HCT116 (cell line): ENCODE results near the gene TRIOBP. TPM values are rescaled to one million over a fixed set of nuclear protein-coding genes. Genes with fewer than 3 reads are reported as not detected.

Experiments used
- ATAC-seq: fragments of 200-7000 bp; cut with Tn5 transposase; 2 replicates; pipeline ENCODE4 v1.9.1; 2020; ENCODE audit warnings: mild to moderate bottlenecking, moderate library complexity
- BruUV-seq: library from RNA; stranded (reverse); fragments of 400-500 nt; replicated peaks from 2 replicates; lab custom pipeline; 2021; lab: Mats Ljungman, UMichigan
- CTCF ChIA-PET: fragments of 300-600 bp; sonication (Branson Sonifier 250); formaldehyde crosslinking; loops from one replicate; lab custom pipeline; 2021; ENCODE audit warnings: antibody characterized with exemption; lab: Charles Lee
- POLR2A ChIA-PET: fragments of 300-600, 350-600 bp; sonication (Branson Sonifier 250); formaldehyde crosslinking; loops from one replicate; lab custom pipeline; 2021; ENCODE audit warnings: antibody characterized with exemption; lab: Charles Lee
- RAD21 ChIA-PET, 2 experiments: fragments of 300-600 bp; sonication (Branson Sonifier 250); formaldehyde crosslinking; loops; one replicate each; lab custom pipeline; 2023; ENCODE audit warnings: low total read pairs in 2 of 2; ENCODE audit not compliant: uncharacterized antibody in 2 of 2, unreplicated experiment in 2 of 2, low non-redundant PET in 1 of 2; lab: Charles Lee
- DNase-seq: peaks from one replicate; pipeline ENCODE4 v3.0.0-alpha.2; 2010; ENCODE audit warnings: low read depth, low spot score
- H2AFZ ChIP-seq: fragments of 200-600 bp; shearing (Covaris generic), sonication (generic); 2 replicates; pipeline ENCODE4 v1.6.1; 2017; ENCODE audit warnings: low read depth, mixed run types, mixed read lengths, antibody characterized with exemption, low read length; ENCODE audit not compliant: poor library complexity, severe bottlenecking
- H3K27ac ChIP-seq: 2 replicates; pipeline ENCODE4 v1.5.1; 2012; ENCODE audit warnings: low read depth, low read length
- H3K27me3 ChIP-seq: fragments of 200-600 bp; sonication (generic); 2 replicates; pipeline ENCODE4 v1.6.1; 2016; ENCODE audit warnings: mixed run types, low read length, mixed read lengths; ENCODE audit not compliant: insufficient read depth
- H3K36me3 ChIP-seq, 2 experiments: fragments of 200-500 bp in 1 of 2; fragments of 200-600 bp in 1 of 2; sonication (Bioruptor generic) in 1 of 2; sonication (generic) in 1 of 2; 2 replicates each; pipeline versions ENCODE4 v1.5.1 to v1.6.1; 2014 to 2016; ENCODE audit warnings: low read length in 2 of 2, inconsistent platforms in 1 of 2, mixed read lengths in 1 of 2, mixed run types in 1 of 2; ENCODE audit not compliant: insufficient read depth in 2 of 2, control insufficient read depth in 1 of 2
- H3K4me1 ChIP-seq, 2 experiments: fragments of 200-600 bp in 1 of 2; sonication (generic) in 1 of 2; 2 replicates each; pipeline versions ENCODE4 v1.5.1 to v1.6.1; 2012 to 2017; ENCODE audit warnings: low read length in 2 of 2, inconsistent platforms in 1 of 2, mild to moderate bottlenecking in 1 of 2, mixed read lengths in 1 of 2, mixed run types in 1 of 2, moderate library complexity in 1 of 2; ENCODE audit not compliant: insufficient read depth in 2 of 2, control insufficient read depth in 1 of 2
- H3K4me2 ChIP-seq: fragments of 200-600 bp; sonication (generic); 2 replicates; pipeline ENCODE4 v1.6.1; 2017; ENCODE audit warnings: mixed run types, low read length, mixed read lengths
- H3K4me3 ChIP-seq, 2 experiments: fragments of 200-600 bp in 1 of 2; sonication (generic) in 1 of 2; replicated peaks in 1 of 2; 2 replicates each; pipeline ENCODE4 v1.5.1; 2011 to 2016; ENCODE audit warnings: low read length in 2 of 2, control low read depth in 1 of 2, low read depth in 1 of 2, mild to moderate bottlenecking in 1 of 2, mixed read lengths in 1 of 2, mixed run types in 1 of 2
- H3K79me2 ChIP-seq: fragments of 200-600 bp; sonication (generic); 2 replicates; pipeline ENCODE4 v1.6.1; 2017; ENCODE audit warnings: mild to moderate bottlenecking, mixed run types, low read length, moderate library complexity, mixed read lengths; ENCODE audit not compliant: insufficient read depth
- H3K9ac ChIP-seq: fragments of 200-600 bp; sonication (generic); 2 replicates; pipeline ENCODE4 v1.6.1; 2016; ENCODE audit warnings: low read length, mixed read lengths
- H3K9me2 ChIP-seq: fragments of 200-600 bp; sonication (generic), shearing (Covaris generic); 2 replicates; pipeline ENCODE4 v1.6.1; 2017; ENCODE audit warnings: mixed run types, mild to moderate bottlenecking, moderate library complexity; ENCODE audit not compliant: insufficient read depth
- H3K9me3 ChIP-seq, 2 experiments: fragments of 200-500 bp in 1 of 2; fragments of 200-600 bp in 1 of 2; sonication (Bioruptor generic) in 1 of 2; sonication (generic) in 1 of 2; 2 replicates each; pipeline ENCODE4 v1.6.1; 2014 to 2017; ENCODE audit warnings: low read length in 2 of 2, mixed read lengths in 2 of 2, inconsistent platforms in 1 of 2, low read depth in 1 of 2, mild to moderate bottlenecking in 1 of 2, mixed run types in 1 of 2, moderate library complexity in 1 of 2; ENCODE audit not compliant: control insufficient read depth in 1 of 2, insufficient read depth in 1 of 2
- H4K20me1 ChIP-seq: fragments of 200-600 bp; sonication (generic), shearing (Covaris generic); 2 replicates; pipeline ENCODE4 v1.6.1; 2017; ENCODE audit warnings: mixed run types, mild to moderate bottlenecking, moderate library complexity; ENCODE audit not compliant: insufficient read depth
- ATF3 ChIP-seq: IDR thresholded peaks from 2 replicates; pipeline ENCODE4 v1.6.1; 2012
- CTCF ChIP-seq, 3 experiments: fragments of 200-600 bp in 1 of 3; sonication (generic) in 1 of 3; IDR thresholded peaks in 2 of 3; conservative IDR thresholded peaks in 1 of 3; 2 replicates each; pipeline ENCODE4 v1.5.1; 2012 to 2017; ENCODE audit warnings: low read depth in 2 of 3, low read length in 2 of 3, antibody characterized with exemption in 1 of 3, borderline replicate concordance in 1 of 3, control low read depth in 1 of 3, mild to moderate bottlenecking in 1 of 3, mixed read lengths in 1 of 3, mixed run types in 1 of 3, moderate library complexity in 1 of 3; ENCODE audit not compliant: insufficient read depth in 1 of 3
- EZH2 ChIP-seq: fragments of 200-600 bp; sonication (generic); IDR thresholded peaks from 2 replicates; pipeline ENCODE4 v1.6.1; 2017; ENCODE audit warnings: antibody characterized with exemption, mixed run types
- FOSL1 ChIP-seq: IDR thresholded peaks from 2 replicates; pipeline ENCODE4 v1.6.1; 2012; ENCODE audit warnings: low read depth
- MAX ChIP-seq: IDR thresholded peaks from 2 replicates; pipeline ENCODE4 v1.6.1; 2012
- POLR2AphosphoS5 ChIP-seq: IDR thresholded peaks from 2 replicates; pipeline ENCODE4 v1.6.1; 2011; ENCODE audit warnings: mild to moderate bottlenecking, low read depth, low read length, moderate library complexity
- SP1 ChIP-seq: IDR thresholded peaks from 2 replicates; pipeline ENCODE4 v1.6.1; 2012; ENCODE audit warnings: low read depth
- ZFX ChIP-seq: fragments of 450-650 bp; IDR thresholded peaks from 2 replicates; pipeline ENCODE4 v1.6.1; 2017
- intact Hi-C: fragments of 100-400 bp; cut with micrococcal nuclease; formaldehyde crosslinking; loops from 2 replicates; pipeline ENCODE4 v1.10.0; 2022
- total RNA-seq: library from RNA; stranded (reverse); gene quantifications from one replicate; pipeline ENCODE4 v1.2.1, GENCODE V29; 2021; ENCODE audit not compliant: unreplicated experiment
- TF ChIP-seq, protein P1 (sequence below): IDR thresholded peaks from 2 replicates; pipeline ENCODE4 v1.6.1; 2011; ENCODE audit warnings: mild to moderate bottlenecking, low read length, moderate library complexity; ENCODE audit not compliant: insufficient replicate concordance; ENCODE audit errors: extremely low read depth

Gene TRIOBP
- total RNA-seq, 1 experiment from 2014 or later: 244 TPM

- no peak for DNase-seq
- H3K4me2 ChIP-seq: peak overlapping the region; percentile 97
- H2AFZ ChIP-seq: no peak overlapping the region
- H3K4me1 ChIP-seq: peaks cover 11 to 30% of the 10 kb centered on the region in 2 experiments; a peak in 3 of 4 replicates
- peak overlapping the region; percentile 88 for H3K9ac ChIP-seq
- CTCF ChIA-PET: interaction anchor here (1.3 to 2.2 kb wide), 2 partner anchors 16 kb away, joined by 5 to 38 read pairs; partner anchors contain the start of gene LGALS1
- no TSS peak for BruUV-seq
- RAD21 ChIA-PET: interaction anchor here in 1 of 2 experiments (0.5 kb wide), 1 partner anchor 11 kb away, joined by 3 read pairs; no protein-coding TSS in a partner anchor
- H3K27ac ChIP-seq: peak overlapping the region; percentile 86
- intact Hi-C loops: no loop called here
- peak overlapping the region; percentile 86 to 93 for H3K4me3 ChIP-seq
- peaks cover 46% of the 10 kb centered on the region for H3K79me2 ChIP-seq
- H3K36me3 ChIP-seq: peaks cover 2 to 11% of the 10 kb centered on the region in 2 experiments; a peak in 1 of 4 replicates
- H3K9me2 ChIP-seq: no peaks in the 10 kb centered on the region
- POLR2A ChIA-PET: interaction anchor here (1.9 to 3.6 kb wide), 2 partner anchors 8 to 16 kb away, joined by 21 to 71 read pairs; partner anchors contain the start of gene LGALS1
- no peaks in the 10 kb centered on the region for H4K20me1 ChIP-seq
- no peaks in the 10 kb centered on the region for H3K9me3 ChIP-seq
- no peaks in the 10 kb centered on the region for H3K27me3 ChIP-seq
- TF ChIP-seq ZFX: 0 out of 2 replicates have a peak, but pooled peaks have one; percentile 55
- TF ChIP-seq ATF3: no peak
- no peak for TF ChIP-seq EZH2
- no peak; the same call in 1 of the 2 replicates for ATAC-seq
These were observed 37.6 kb upstream of the TRIOBP start for GRCh38 chr22:37659066-37659896.

GRCh38 chr22:37659897-37660708 lies 36.7 kb upstream of the TRIOBP start:
- peak overlapping the region; percentile 86 to 93 for H3K4me3 ChIP-seq
- H3K27ac ChIP-seq: no peak overlapping the region; the same call in 1 of the 2 replicates
- no peak overlapping the region for H2AFZ ChIP-seq
- ChIA-PET RAD21 (no interaction called here), POLR2A (interaction anchor here (3.6 kb wide), 1 partner anchor 15 kb away, joined by 71 read pairs; the partner anchor contains the start of gene LGALS1), CTCF (interaction anchor here (2.2 kb wide), 1 partner anchor 22 kb away, joined by 11 read pairs; no protein-coding TSS in a partner anchor)
- peak overlapping the region; percentile 97 for H3K4me2 ChIP-seq
- intact Hi-C loops: no loop called here
- peaks cover 2 to 11% of the 10 kb centered on the region in 2 experiments; a peak in 1 of 4 replicates for H3K36me3 ChIP-seq
- peaks cover 54% of the 10 kb centered on the region for H3K79me2 ChIP-seq
- peak overlapping the region; percentile 88 for H3K9ac ChIP-seq
- H3K4me1 ChIP-seq: peaks cover 11 to 30% of the 10 kb centered on the region in 2 experiments; a peak in 3 of 4 replicates
- DNase-seq: no peak
- H3K9me2 ChIP-seq: no peaks in the 10 kb centered on the region
- H3K9me3 ChIP-seq: no peaks in the 10 kb centered on the region
- BruUV-seq: TSS peak; percentile 67
- H4K20me1 ChIP-seq: no peaks in the 10 kb centered on the region
- ATAC-seq: no peak
- no peaks in the 10 kb centered on the region for H3K27me3 ChIP-seq
- no peak for TF ChIP-seq SP1
- no peak for TF ChIP-seq FOSL1
- TF ChIP-seq POLR2AphosphoS5: no peak
- no peak for TF ChIP-seq MAX
- TF ChIP-seq CTCF (IDR thresholded peaks at IDR 0.05 in 2 of 3, conservative IDR thresholded peaks at IDR 0.05 in 1 of 3; ENCODE audit: borderline replicate concordance in 1 of 3, insufficient read depth in 1 of 3, low read depth in 2 of 3, low read length in 2 of 3): no peak
- TF ChIP-seq, protein P1, sequence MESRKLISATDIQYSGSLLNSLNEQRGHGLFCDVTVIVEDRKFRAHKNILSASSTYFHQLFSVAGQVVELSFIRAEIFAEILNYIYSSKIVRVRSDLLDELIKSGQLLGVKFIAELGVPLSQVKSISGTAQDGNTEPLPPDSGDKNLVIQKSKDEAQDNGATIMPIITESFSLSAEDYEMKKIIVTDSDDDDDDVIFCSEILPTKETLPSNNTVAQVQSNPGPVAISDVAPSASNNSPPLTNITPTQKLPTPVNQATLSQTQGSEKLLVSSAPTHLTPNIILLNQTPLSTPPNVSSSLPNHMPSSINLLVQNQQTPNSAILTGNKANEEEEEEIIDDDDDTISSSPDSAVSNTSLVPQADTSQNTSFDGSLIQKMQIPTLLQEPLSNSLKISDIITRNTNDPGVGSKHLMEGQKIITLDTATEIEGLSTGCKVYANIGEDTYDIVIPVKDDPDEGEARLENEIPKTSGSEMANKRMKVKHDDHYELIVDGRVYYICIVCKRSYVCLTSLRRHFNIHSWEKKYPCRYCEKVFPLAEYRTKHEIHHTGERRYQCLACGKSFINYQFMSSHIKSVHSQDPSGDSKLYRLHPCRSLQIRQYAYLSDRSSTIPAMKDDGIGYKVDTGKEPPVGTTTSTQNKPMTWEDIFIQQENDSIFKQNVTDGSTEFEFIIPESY: no peak
